Body of pancreas (tissue), 4 donors: ENCODE results near the gene C16orf46.

ENCODE experiments used
- POLR2A ChIP-seq, 3 donors: fragments of 450-650 bp; IDR thresholded peaks; one replicate each; pipeline ENCODE4 v1.6.1; 2016; ENCODE audit warnings: antibody characterized with exemption in 3 of 3, mild to moderate bottlenecking in 2 of 3
- TF ChIP-seq, protein P1 (sequence below), 7 experiments: fragments of 450-650 bp in 4 of 7; fragments of 200-600 bp in 3 of 7; sonication (generic) in 3 of 7; IDR thresholded peaks; one replicate each; pipeline ENCODE4 v1.5.1; 2016 to 2019; ENCODE audit warnings: antibody characterized with exemption in 7 of 7

GRCh38 chr16:81042821-81043220 is 34.2 kb downstream of the C16orf46 start:
- TF ChIP-seq, protein P1, sequence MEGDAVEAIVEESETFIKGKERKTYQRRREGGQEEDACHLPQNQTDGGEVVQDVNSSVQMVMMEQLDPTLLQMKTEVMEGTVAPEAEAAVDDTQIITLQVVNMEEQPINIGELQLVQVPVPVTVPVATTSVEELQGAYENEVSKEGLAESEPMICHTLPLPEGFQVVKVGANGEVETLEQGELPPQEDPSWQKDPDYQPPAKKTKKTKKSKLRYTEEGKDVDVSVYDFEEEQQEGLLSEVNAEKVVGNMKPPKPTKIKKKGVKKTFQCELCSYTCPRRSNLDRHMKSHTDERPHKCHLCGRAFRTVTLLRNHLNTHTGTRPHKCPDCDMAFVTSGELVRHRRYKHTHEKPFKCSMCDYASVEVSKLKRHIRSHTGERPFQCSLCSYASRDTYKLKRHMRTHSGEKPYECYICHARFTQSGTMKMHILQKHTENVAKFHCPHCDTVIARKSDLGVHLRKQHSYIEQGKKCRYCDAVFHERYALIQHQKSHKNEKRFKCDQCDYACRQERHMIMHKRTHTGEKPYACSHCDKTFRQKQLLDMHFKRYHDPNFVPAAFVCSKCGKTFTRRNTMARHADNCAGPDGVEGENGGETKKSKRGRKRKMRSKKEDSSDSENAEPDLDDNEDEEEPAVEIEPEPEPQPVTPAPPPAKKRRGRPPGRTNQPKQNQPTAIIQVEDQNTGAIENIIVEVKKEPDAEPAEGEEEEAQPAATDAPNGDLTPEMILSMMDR (IDR thresholded peaks at IDR 0.05): no peak
- TF ChIP-seq POLR2A (IDR thresholded peaks at IDR 0.05): no peak
